Gastroesophageal sphincter (tissue), 4 donors: ENCODE data around the gene CDK17. TPM values are rescaled to one million over a fixed set of nuclear protein-coding genes. Genes with fewer than 3 reads are reported as not detected.

Experiments used
- ATAC-seq: fragments of 150-250 bp; one replicate; pipeline ENCODE4 v1.9.1; 2016; ENCODE audit warnings: mild to moderate bottlenecking, moderate library complexity
- H3K27ac ChIP-seq, 4 donors: fragments of 200-600 bp; sonication (generic) in 3 of 4; 1 replicate in 3 of 4; 2 replicates in 1 of 4; pipeline ENCODE4 v1.5.1; 2016 to 2019
- H3K27me3 ChIP-seq: fragments of 200-600 bp; sonication (generic); one replicate; pipeline ENCODE4 v1.5.1; 2019
- H3K36me3 ChIP-seq, 2 donors: fragments of 200-600 bp; sonication (generic); one replicate each; pipeline ENCODE4 v1.5.1; 2019; ENCODE audit warnings: control low read depth in 1 of 2
- H3K4me1 ChIP-seq, 3 donors: fragments of 200-600 bp; sonication (generic); 1 replicate in 2 of 3; 2 replicates in 1 of 3; pipeline ENCODE4 v1.5.1; 2016 to 2019; ENCODE audit warnings: control low read depth in 2 of 3
- H3K4me3 ChIP-seq, 2 donors: fragments of 200-600 bp; sonication (generic); one replicate each; pipeline ENCODE4 v1.5.1; 2019; ENCODE audit warnings: mild to moderate bottlenecking in 1 of 2, moderate library complexity in 1 of 2
- H3K9me3 ChIP-seq, 3 donors: fragments of 200-600 bp; sonication (generic); one replicate each; pipeline ENCODE4 v1.5.1; 2017 to 2019; ENCODE audit warnings: control low read depth in 2 of 3
- CTCF ChIP-seq, 4 experiments: fragments of 200-600 bp in 2 of 4; fragments of 450-650 bp in 2 of 4; sonication (generic) in 1 of 4; IDR thresholded peaks; one replicate each; pipeline ENCODE4 v1.5.1; 2017 to 2019; ENCODE audit warnings: antibody characterized with exemption in 4 of 4, mild to moderate bottlenecking in 2 of 4, moderate library complexity in 2 of 4
- EP300 ChIP-seq: sonication (generic); formaldehyde crosslinking; IDR thresholded peaks from one replicate; pipeline ENCODE4 v1.6.1; 2017; ENCODE audit warnings: antibody characterized with exemption, mild to moderate bottlenecking
- POLR2A ChIP-seq, 2 donors: fragments of 450-650 bp; IDR thresholded peaks; one replicate each; pipeline ENCODE4 v1.6.1; 2017; ENCODE audit warnings: antibody characterized with exemption in 2 of 2, mild to moderate bottlenecking in 2 of 2, moderate library complexity in 1 of 2
- POLR2AphosphoS5 ChIP-seq: sonication (generic); formaldehyde crosslinking; IDR thresholded peaks from one replicate; pipeline ENCODE4 v1.6.1; 2017; ENCODE audit warnings: antibody characterized with exemption
- whole genome bisulfite sequencing, 2 donors: methylation state at CpG; one replicate each; pipeline ENCODE4 v1.1.5; 2018; ENCODE audit warnings: low coverage in 1 of 2; 5-methylcytosine and 5-hydroxymethylcytosine counted together
- total RNA-seq, 4 donors: library from RNA; depleted of rRNA; stranded (reverse); fragments of >200 nt; gene quantifications; one replicate each; pipeline ENCODE4 v1.1.0, GENCODE V29; 2016

Gene CDK17
- total RNA-seq, 4 donors from 2014 or later: 54.4 to 77.9 (median 62.9) TPM

- TF ChIP-seq CTCF (IDR thresholded peaks at IDR 0.05) (no peak), EP300 (no peak), POLR2A (IDR thresholded peaks at IDR 0.05) (no peak), POLR2AphosphoS5 (no peak)
- Histone ChIP-seq H3K27me3 (no peaks in the 10 kb centered on the region), H3K27ac (peak overlapping the region in 2 of 4 donors; percentile 18 to 29), H3K36me3 (no peaks in the 10 kb centered on the region), H3K4me1 (peaks cover 0 to 30% (median 0%) of the 10 kb centered on the region in 3 donors), H3K9me3 (peaks cover 0 to 20% (median 0%) of the 10 kb centered on the region in 3 donors), H3K4me3 (no peak overlapping the region)
- 26 to 28% methylated on average over 3 of the region's 3 CpGs for WGBS, 2 donors
- ATAC-seq: no peak
Measured at GRCh38 chr12:96338852-96339471, 61.3 kb downstream of the CDK17 start.

DNA sequence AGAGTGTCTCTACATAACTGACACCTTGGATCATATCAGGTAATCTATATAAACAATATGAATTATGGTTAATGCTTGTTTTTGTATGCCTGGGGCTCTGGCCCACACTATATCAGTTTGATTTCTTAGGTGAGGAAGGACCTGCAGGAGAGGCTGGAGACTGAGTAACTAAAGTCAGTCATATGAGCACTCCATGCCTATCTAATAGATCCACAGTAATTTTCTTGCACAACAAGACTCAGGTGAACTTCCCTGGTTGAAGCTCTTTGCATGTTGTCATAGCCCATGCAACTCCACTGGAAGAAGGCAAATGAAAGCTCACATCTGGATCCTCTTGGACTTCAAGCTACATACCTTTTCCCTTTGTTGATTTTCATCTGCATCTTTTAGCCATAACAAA, 62.3 kb downstream of the CDK17 start:
- no peak for TF ChIP-seq POLR2AphosphoS5
- TF ChIP-seq CTCF (IDR thresholded peaks at IDR 0.05): no peak
- TF ChIP-seq EP300: no peak
- no peak for TF ChIP-seq POLR2A (IDR thresholded peaks at IDR 0.05)
- H3K36me3 ChIP-seq: peaks cover 0 to 5% of the 10 kb centered on the region in 2 donors
- H3K9me3 ChIP-seq: peaks cover 0 to 10% (median 0%) of the 10 kb centered on the region in 3 donors
- H3K27ac ChIP-seq: no peak overlapping the region
- H3K4me1 ChIP-seq: peaks cover 0 to 38% (median 0%) of the 10 kb centered on the region in 3 donors
- no peaks in the 10 kb centered on the region for H3K27me3 ChIP-seq
- H3K4me3 ChIP-seq: no peak overlapping the region
- ATAC-seq: no peak

DNA sequence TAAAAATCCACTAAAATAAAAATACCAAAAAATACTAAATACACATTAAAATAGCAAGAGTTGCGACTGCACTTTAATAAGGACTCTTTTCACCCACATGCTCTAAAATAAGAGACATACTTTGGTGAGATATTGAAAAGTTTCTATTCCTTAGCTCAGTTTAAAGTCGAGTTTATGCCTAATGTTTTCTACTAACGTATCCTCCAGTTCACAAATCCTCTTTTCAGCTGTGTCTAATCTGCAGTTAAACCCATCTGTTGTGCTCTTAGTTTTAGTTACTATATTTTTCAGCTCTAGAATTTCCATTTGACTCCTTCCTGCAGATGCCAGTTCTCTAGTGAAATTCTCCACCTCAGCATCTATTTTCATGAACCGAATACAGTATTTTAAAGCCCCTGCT, 63.8 kb downstream of the CDK17 start:
- H3K4me3 ChIP-seq: no peak overlapping the region
- TF ChIP-seq POLR2AphosphoS5: no peak
- H3K36me3 ChIP-seq: peaks cover 0 to 8% of the 10 kb centered on the region in 2 donors
- 94 to 95% methylated on average over 3 to 4 of the region's 4 CpGs for WGBS, 2 donors
- H3K4me1 ChIP-seq: peaks cover 0 to 38% (median 0%) of the 10 kb centered on the region in 3 donors
- no peaks in the 10 kb centered on the region for H3K27me3 ChIP-seq
- no peak for ATAC-seq
- no peak overlapping the region for H3K27ac ChIP-seq
- H3K9me3 ChIP-seq: peaks cover 0 to 10% (median 0%) of the 10 kb centered on the region in 3 donors

GRCh38 chr12:96335270-96335669, 65.0 kb downstream of the CDK17 start:
- Histone ChIP-seq H3K27me3 (no peaks in the 10 kb centered on the region), H3K27ac (no peak overlapping the region), H3K4me3 (no peak overlapping the region), H3K36me3 (peaks cover 0 to 8% of the 10 kb centered on the region in 2 donors), H3K9me3 (peaks cover 0 to 10% (median 0%) of the 10 kb centered on the region in 3 donors), H3K4me1 (peaks cover 0 to 36% (median 0%) of the 10 kb centered on the region in 3 donors)
- 74 to 77% methylated on average over 4 to 5 of the region's 5 CpGs for WGBS, 2 donors
- TF ChIP-seq POLR2A (IDR thresholded peaks at IDR 0.05): no peak
- no peak for TF ChIP-seq POLR2AphosphoS5
- no peak for TF ChIP-seq EP300
- no peak for TF ChIP-seq CTCF (IDR thresholded peaks at IDR 0.05)
- ATAC-seq: no peak

- Histone ChIP-seq H3K36me3 (peaks cover 0 to 8% of the 10 kb centered on the region in 2 donors), H3K27ac (no peak overlapping the region), H3K4me1 (peaks cover 0 to 32% (median 0%) of the 10 kb centered on the region in 3 donors), H3K4me3 (no peak overlapping the region), H3K9me3 (peaks cover 0 to 10% (median 0%) of the 10 kb centered on the region in 3 donors), H3K27me3 (no peaks in the 10 kb centered on the region)
- ATAC-seq: no peak
- 65 to 68% methylated on average over 2 of the region's 2 CpGs for WGBS, 2 donors
- TF ChIP-seq EP300 (no peak), CTCF (IDR thresholded peaks at IDR 0.05) (no peak), POLR2AphosphoS5 (no peak), POLR2A (IDR thresholded peaks at IDR 0.05) (no peak)
Measured at GRCh38 chr12:96334502-96334901, 65.7 kb downstream of the CDK17 start.
